Muscle layer of colon (tissue), 2 donors: ENCODE measurements around the gene LDOC1.
"Not testable (repeated sequence)": the region's sequence is repeated elsewhere in the genome, so short reads cannot be mapped to it uniquely, and the experiment has no call there.

Experiments used
- H3K27ac ChIP-seq: one replicate; pipeline ENCODE4 v1.7.0; 2013; ENCODE audit warnings: low read depth, mild to moderate bottlenecking, low read length, moderate library complexity
- H3K27me3 ChIP-seq, 2 donors: one replicate each; pipeline ENCODE4 v1.7.0; 2013; ENCODE audit warnings: low read length in 2 of 2, mild to moderate bottlenecking in 2 of 2; ENCODE audit not compliant: insufficient read depth in 2 of 2, control insufficient read depth in 1 of 2
- H3K36me3 ChIP-seq: one replicate; pipeline ENCODE4 v1.7.0; 2013; ENCODE audit warnings: mild to moderate bottlenecking, low read length; ENCODE audit not compliant: insufficient read depth
- H3K4me1 ChIP-seq: one replicate; pipeline ENCODE4 v1.7.0; 2013; ENCODE audit warnings: mild to moderate bottlenecking, low read length; ENCODE audit not compliant: insufficient read depth
- H3K4me3 ChIP-seq, 2 donors: one replicate each; pipeline ENCODE4 v1.7.0; 2013; ENCODE audit warnings: low read length in 2 of 2, low read depth in 1 of 2, mild to moderate bottlenecking in 1 of 2, moderate library complexity in 1 of 2
- H3K9ac ChIP-seq: one replicate; pipeline ENCODE4 v1.7.0; 2013; ENCODE audit warnings: low read length
- H3K9me3 ChIP-seq: one replicate; pipeline ENCODE4 v1.7.0; 2013; ENCODE audit warnings: mild to moderate bottlenecking, low read length
- donor health status: abdominal sarcoma.
- donor health status: Adenocarcinoma of cecum.

Gene LDOC1

DNA sequence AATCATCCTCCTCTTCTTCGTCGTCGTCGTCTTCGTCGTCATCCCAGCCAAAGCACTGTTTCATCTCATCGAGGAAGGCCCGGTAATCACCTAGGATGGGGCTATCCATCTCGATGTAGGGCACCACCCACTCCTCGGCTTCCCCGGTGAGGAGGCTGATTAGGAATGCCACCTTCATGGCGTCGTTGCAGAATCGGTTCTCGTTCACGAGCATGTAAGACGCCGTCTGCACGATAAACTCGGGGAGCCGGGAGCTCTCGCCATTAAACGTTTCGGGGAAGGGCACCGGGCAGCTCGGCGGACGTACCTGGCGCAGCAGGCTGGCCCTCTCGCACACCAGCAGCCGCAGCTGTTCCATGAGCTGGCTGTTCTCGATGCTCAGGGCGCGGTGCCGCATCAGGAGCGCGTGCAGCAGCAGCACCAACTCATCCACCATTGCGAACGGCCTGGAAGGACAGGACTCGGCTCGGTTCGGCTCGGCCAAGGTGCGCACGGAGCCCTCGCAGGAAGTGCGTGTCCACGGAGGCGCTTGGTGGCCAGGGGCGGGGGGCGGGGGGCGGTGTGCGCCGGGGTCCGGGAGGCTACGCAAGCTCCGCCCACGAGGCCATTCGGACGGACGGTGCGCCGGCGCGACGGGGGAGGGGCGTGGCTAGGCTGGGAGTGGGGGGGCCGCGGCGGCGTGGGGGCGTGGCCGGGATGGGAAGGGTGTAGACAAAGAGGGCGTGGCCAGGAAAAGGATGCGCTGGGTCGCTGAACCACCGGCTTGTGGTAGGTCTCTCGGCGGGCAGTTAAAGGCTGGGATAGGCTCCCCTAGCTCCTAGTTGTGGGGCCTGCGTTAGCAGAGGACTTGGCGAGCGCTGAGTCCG lies at the start of gene LDOC1:
LDOC1 (minus strand) TSS at position 544 of the 866 bp plus-strand sequence; CDS start at position 436, 108 bp downstream.
- no peaks in the 10 kb centered on the region for H3K27me3 ChIP-seq
- no peaks in the 10 kb centered on the region for H3K4me1 ChIP-seq
- no peaks in the 10 kb centered on the region for H3K36me3 ChIP-seq
- H3K27ac ChIP-seq, result no peak within 1 kb of the TSS
- no peaks in the 10 kb centered on the region for H3K9me3 ChIP-seq
- no peak within 1 kb of the TSS for H3K9ac ChIP-seq
- peak within 1 kb of the TSS; percentile 52 to 58 for H3K4me3 ChIP-seq

- Histone ChIP-seq H3K4me1 (no peaks in the 10 kb centered on the region), H3K27ac (no peak overlapping the region), H3K9ac (no peak overlapping the region), H3K36me3 (no peaks in the 10 kb centered on the region), H3K27me3 (no peaks in the 10 kb centered on the region), H3K4me3 (no peak overlapping the region), H3K9me3 (no peaks in the 10 kb centered on the region)
Measured at GRCh38 chrX:141221611-141222010, 44.7 kb upstream of the LDOC1 start.

DNA sequence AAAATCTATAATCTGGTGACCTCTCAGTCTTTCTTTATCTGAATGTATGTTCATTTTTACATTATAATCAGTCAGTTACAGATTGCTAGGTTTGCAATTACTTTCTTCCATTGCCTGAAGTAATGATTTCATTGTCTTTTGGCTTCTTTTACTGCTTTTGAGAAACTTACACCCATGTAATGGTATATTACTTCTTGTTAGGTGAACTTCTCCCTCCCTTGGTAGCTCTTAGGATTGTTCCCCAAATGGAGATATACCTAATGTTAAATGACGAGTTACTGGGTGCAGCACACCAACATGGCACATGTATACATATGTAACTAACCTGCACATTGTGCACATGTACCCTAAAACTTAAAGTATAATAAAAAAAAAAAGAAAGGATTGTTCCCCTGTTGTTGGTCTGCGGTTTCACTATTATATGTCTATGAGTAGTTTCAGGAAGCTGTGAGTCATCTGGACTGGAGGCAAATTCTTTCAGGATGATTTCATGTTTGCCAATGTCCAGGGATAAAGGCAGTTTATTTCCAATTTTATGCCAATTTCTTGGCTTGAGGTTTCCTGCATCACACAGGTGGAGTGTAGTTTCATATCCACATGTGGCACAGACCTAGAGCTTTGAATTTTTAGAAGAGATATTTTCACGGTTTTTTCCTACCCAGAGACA lies 43.5 kb upstream of the LDOC1 start:
- no peaks in the 10 kb centered on the region for H3K36me3 ChIP-seq
- H3K27me3 ChIP-seq, result no peaks in the 10 kb centered on the region
- no peaks in the 10 kb centered on the region for H3K4me1 ChIP-seq
- no peaks in the 10 kb centered on the region for H3K9me3 ChIP-seq
- H3K9ac ChIP-seq, result no peak overlapping the region
- no peak overlapping the region for H3K27ac ChIP-seq
- no peak overlapping the region for H3K4me3 ChIP-seq

DNA sequence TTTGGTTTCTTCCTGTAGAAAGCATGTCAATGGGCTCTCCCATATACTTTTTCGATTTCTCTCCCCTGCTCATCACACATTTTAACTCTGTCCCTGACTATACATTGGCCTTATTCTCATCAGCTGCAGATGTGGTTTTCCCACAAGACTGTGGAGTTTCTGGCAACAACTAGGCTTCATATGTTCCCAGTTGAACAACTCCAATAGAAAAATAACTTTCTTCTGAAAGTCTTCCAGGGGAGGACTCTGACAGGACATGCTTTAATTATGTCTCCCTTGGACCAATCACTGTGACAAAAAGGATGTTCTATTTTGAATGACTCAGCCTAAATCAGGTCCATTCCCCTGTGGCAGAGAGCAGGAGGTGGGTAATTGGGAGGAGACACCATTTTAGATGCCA lies 37.3 kb upstream of the LDOC1 start:
- H3K4me3 ChIP-seq, result no peak overlapping the region
- no peaks in the 10 kb centered on the region for H3K9me3 ChIP-seq
- H3K9ac ChIP-seq, result no peak overlapping the region
- H3K36me3 ChIP-seq, result no peaks in the 10 kb centered on the region
- no peaks in the 10 kb centered on the region for H3K27me3 ChIP-seq
- no peak overlapping the region for H3K27ac ChIP-seq
- no peaks in the 10 kb centered on the region for H3K4me1 ChIP-seq

DNA sequence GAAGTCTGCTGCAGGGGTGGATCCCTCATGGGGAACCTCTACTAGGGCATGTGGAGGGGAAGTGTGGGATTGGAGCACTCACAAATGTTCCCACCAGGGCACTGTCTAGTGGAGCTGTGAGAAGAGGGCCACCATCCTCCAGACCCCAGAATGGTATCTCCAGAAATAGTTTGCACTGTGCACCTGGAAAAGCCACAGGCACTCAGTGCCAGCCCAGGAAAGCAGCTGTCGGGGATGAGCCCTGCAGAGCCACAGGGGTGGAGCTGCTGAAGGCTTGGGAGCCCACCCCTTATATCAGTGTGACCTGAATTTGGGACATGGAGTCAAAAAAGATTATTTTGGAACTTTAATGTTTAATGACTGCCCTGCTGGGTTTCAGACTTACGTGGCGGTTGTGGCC lies 25.0 kb upstream of the LDOC1 start:
- Histone ChIP-seq H3K9ac (no peak overlapping the region), H3K27ac (no peak overlapping the region), H3K9me3 (no peaks in the 10 kb centered on the region), H3K36me3 (no peaks in the 10 kb centered on the region), H3K4me1 (no peaks in the 10 kb centered on the region), H3K27me3 (no peaks in the 10 kb centered on the region), H3K4me3 (no peak overlapping the region)

DNA sequence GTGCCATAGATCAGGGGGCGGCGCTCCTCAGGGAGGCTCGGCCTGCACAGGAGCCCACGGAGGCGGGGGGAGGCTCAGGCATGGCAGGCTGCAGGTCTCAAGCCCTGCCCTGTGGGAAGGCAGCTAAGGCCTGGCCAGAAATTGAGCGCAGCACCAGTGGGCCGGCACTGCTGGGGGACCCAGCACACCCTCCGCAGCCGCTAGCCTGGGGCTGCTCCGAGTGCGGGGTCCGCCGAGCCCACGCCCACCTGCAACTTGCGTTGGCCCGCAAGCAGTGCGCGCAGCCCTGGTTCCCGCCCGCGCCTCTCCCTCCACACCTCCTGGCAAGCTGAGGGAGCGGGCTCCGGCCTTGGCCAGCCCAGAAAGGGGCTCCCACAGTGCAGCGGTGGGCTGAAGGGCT lies 11.6 kb upstream of the LDOC1 start:
- not testable (repeated sequence) for H3K27me3 ChIP-seq, H3K27ac ChIP-seq, H3K9ac ChIP-seq, H3K4me1 ChIP-seq, H3K36me3 ChIP-seq, H3K4me3 ChIP-seq, H3K9me3 ChIP-seq

- Histone ChIP-seq H3K27me3 (no peaks in the 10 kb centered on the region), H3K36me3 (no peaks in the 10 kb centered on the region), H3K27ac (no peak overlapping the region), H3K4me3 (no peak overlapping the region), H3K9me3 (no peaks in the 10 kb centered on the region), H3K4me1 (no peaks in the 10 kb centered on the region), H3K9ac (no peak overlapping the region)
Measured at GRCh38 chrX:141185366-141185765, 8.4 kb upstream of the LDOC1 start.

GRCh38 chrX:141183000-141183399 lies 6.1 kb upstream of the LDOC1 start:
- H3K27me3 ChIP-seq, result no peaks in the 10 kb centered on the region
- H3K9ac ChIP-seq, result no peak overlapping the region
- H3K36me3 ChIP-seq, result no peaks in the 10 kb centered on the region

GRCh38 chrX:141180851-141181250 lies 3.9 kb upstream of the LDOC1 start:
- Histone ChIP-seq H3K36me3 (no peaks in the 10 kb centered on the region), H3K27ac (no peak overlapping the region), H3K9ac (no peak overlapping the region), H3K4me3 (no peak overlapping the region), H3K27me3 (no peaks in the 10 kb centered on the region), H3K4me1 (no peaks in the 10 kb centered on the region), H3K9me3 (no peaks in the 10 kb centered on the region)

More at GRCh38 chrX:141183000-141183399, 6.1 kb upstream of the LDOC1 start:
- Histone ChIP-seq H3K4me1 (no peaks in the 10 kb centered on the region), H3K27ac (no peak overlapping the region), H3K4me3 (no peak overlapping the region), H3K9me3 (no peaks in the 10 kb centered on the region)

- no peaks in the 10 kb centered on the region for H3K9me3 ChIP-seq
- no peaks in the 10 kb centered on the region for H3K4me1 ChIP-seq
- no peaks in the 10 kb centered on the region for H3K36me3 ChIP-seq
- H3K9ac ChIP-seq, result no peak overlapping the region
- no peak overlapping the region for H3K27ac ChIP-seq
- no peaks in the 10 kb centered on the region for H3K27me3 ChIP-seq
- H3K4me3 ChIP-seq, result no peak overlapping the region
Measured at GRCh38 chrX:141175786-141176185, 1.1 kb downstream of the LDOC1 start.

GRCh38 chrX:141164406-141164805 lies 12.5 kb downstream of the LDOC1 start:
- no peaks in the 10 kb centered on the region for H3K9me3 ChIP-seq
- H3K4me3 ChIP-seq, result no peak overlapping the region

More at GRCh38 chrX:141164406-141164805, 12.5 kb downstream of the LDOC1 start:
- no peak overlapping the region for H3K9ac ChIP-seq
- H3K36me3 ChIP-seq, result no peaks in the 10 kb centered on the region
- H3K27ac ChIP-seq, result no peak overlapping the region
- H3K27me3 ChIP-seq, result no peaks in the 10 kb centered on the region
- no peaks in the 10 kb centered on the region for H3K4me1 ChIP-seq
